Lower leg skin (tissue), 4 donors: ENCODE data around the gene CDC16. TPM values are rescaled to one million over a fixed set of nuclear protein-coding genes. Genes with fewer than 3 reads are reported as not detected.

ENCODE experiments used
- DNase-seq, 2 donors: peaks; one replicate each; pipeline ENCODE4 v3.0.0-alpha.2; 2019; ENCODE audit warnings: low spot score in 2 of 2
- H3K4me3 ChIP-seq: fragments of 200-600 bp; sonication (generic); 2 replicates; pipeline ENCODE4 v1.5.1; 2017; ENCODE audit warnings: mild to moderate bottlenecking, low read depth; ENCODE audit not compliant: poor library complexity, severe bottlenecking
- POLR2A ChIP-seq, 2 donors: fragments of 450-650 bp; IDR thresholded peaks; one replicate each; pipeline ENCODE4 v1.6.1; 2016 to 2017; ENCODE audit warnings: antibody characterized with exemption in 2 of 2, mild to moderate bottlenecking in 1 of 2, moderate library complexity in 1 of 2
- WGBS, 2 donors: methylation state at CpG; one replicate each; pipeline ENCODE4 v1.1.5; 2018; 5-methylcytosine and 5-hydroxymethylcytosine counted together
- intact Hi-C: fragments of 100-400 bp; cut with DNase I; formaldehyde crosslinking; loops from one replicate; pipeline ENCODE4 v1.15.0; 2023; ENCODE audit warnings: low total_unique reads
- total RNA-seq, 4 donors: library from RNA; depleted of rRNA; stranded (reverse); fragments of >200 nt; gene quantifications; one replicate each; pipeline ENCODE4 v1.1.0, GENCODE V29; 2016
- TF ChIP-seq, protein P1 (sequence below), 3 donors: fragments of 450-650 bp; IDR thresholded peaks; one replicate each; pipeline ENCODE4 v1.5.1; 2016; ENCODE audit warnings: antibody characterized with exemption in 3 of 3, mild to moderate bottlenecking in 3 of 3, moderate library complexity in 2 of 3

The CDC16 gene
- total RNA-seq, 4 donors from 2014 or later, result 39.5 to 85.6 (median 41.4) TPM

DNA sequence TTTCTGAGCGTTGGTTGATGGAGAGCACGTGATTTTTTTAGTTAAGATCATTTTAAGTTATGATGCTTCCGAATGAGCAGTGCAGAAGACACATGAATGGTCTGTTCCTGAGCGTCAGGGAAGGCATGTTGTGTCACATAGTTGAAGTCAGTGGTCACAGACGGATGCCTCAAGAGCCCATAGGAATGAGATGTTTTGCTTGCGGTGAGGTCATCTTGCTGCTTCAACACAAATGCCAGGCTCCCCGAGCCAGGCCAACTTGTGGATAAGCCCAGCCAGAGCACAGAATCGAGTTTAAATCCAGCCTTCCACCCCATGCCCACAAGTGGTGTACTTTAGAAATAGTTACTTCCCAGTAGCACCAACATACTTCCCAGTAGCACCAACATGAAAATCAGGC lies 52.1 kb downstream of the CDC16 start:
- WGBS, 2 donors, result 90 to 96% methylated on average over 8 of the region's 8 CpGs
- H3K4me3 ChIP-seq, result no peak overlapping the region
- TF ChIP-seq POLR2A (IDR thresholded peaks at IDR 0.05), result no peak
- no peak for DNase-seq
- intact Hi-C loops, result no loop called here

DNA sequence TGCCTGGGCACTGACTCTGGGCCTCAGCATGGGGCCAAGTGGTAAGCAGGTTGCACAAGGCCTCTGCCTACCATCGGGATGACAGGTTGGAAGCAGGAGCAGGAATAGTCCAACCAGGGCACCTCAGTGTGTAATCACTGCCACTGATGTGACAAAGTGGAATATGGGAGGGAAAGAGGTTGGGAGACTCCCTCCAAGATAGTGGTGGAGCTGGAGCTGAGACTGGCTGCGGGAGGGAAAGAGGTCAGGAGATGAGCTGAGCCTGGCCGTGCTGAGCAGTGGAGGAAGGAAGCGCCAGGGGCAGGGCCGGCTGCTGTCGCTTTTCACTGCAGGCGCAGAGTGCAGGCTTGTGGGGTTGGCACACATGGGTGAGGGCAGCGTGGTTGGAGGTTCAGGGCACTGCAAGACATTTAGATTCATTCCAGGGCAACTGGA lies 53.5 kb downstream of the CDC16 start:
- DNase-seq, result no peak
- intact Hi-C loops, result no loop called here
- WGBS, 2 donors, result 96% methylated on average over 8 of the region's 8 CpGs
- no peak for TF ChIP-seq POLR2A (IDR thresholded peaks at IDR 0.05)
- TF ChIP-seq, protein P1, sequence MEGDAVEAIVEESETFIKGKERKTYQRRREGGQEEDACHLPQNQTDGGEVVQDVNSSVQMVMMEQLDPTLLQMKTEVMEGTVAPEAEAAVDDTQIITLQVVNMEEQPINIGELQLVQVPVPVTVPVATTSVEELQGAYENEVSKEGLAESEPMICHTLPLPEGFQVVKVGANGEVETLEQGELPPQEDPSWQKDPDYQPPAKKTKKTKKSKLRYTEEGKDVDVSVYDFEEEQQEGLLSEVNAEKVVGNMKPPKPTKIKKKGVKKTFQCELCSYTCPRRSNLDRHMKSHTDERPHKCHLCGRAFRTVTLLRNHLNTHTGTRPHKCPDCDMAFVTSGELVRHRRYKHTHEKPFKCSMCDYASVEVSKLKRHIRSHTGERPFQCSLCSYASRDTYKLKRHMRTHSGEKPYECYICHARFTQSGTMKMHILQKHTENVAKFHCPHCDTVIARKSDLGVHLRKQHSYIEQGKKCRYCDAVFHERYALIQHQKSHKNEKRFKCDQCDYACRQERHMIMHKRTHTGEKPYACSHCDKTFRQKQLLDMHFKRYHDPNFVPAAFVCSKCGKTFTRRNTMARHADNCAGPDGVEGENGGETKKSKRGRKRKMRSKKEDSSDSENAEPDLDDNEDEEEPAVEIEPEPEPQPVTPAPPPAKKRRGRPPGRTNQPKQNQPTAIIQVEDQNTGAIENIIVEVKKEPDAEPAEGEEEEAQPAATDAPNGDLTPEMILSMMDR (IDR thresholded peaks at IDR 0.05), result no peak
- H3K4me3 ChIP-seq, result no peak overlapping the region

DNA sequence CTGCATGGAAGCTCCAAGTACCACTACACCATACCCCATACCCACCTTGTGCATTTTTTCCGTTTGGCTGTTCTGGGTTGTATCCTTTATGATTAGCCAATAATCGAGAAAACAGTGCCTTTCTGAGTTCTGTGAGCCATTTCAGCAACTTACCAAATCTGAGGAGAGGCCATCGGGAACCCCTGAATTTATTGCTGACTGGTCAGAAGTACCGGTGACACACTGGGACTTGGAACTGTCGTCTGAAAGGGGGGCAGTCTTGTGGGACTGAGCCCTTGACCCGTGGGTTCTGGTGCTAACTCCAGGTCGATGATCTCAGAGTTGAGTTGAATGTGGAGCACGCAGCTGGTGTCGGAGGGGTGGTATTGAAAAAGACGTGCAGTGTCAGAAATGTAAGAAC lies 61.8 kb downstream of the CDC16 start:
- H3K4me3 ChIP-seq, result no peak overlapping the region
- no peak for DNase-seq
- intact Hi-C loops, result no loop called here
- TF ChIP-seq, protein P1 (IDR thresholded peaks at IDR 0.05), result no peak
- no peak for TF ChIP-seq POLR2A (IDR thresholded peaks at IDR 0.05)
- 89 to 93% methylated on average over 10 of the region's 10 CpGs for WGBS, 2 donors

DNA sequence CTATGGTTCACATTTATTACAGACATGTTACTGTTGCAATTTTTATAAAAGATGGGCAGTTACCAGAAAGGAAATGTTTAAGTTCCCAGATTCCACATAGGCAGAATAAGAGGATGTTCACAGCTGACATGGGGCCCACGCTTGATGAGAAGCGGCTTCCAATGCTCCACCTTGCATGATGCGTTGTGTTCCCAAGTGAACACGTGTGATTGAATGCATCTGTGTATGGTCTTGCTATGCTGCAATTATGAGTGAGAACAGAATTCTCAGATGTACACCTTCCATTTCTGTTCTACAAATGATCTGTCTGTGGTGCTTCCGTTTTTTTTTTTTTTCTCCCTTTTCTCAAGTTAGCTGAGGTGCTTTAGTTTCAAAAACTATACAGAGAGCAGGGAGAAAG lies 62.2 kb downstream of the CDC16 start:
- intact Hi-C loops, result no loop called here
- no peak for DNase-seq
- TF ChIP-seq POLR2A (IDR thresholded peaks at IDR 0.05), result no peak
- TF ChIP-seq, protein P1 (IDR thresholded peaks at IDR 0.05), result no peak
- H3K4me3 ChIP-seq, result no peak overlapping the region
- 93 to 95% methylated on average over 5 of the region's 5 CpGs for WGBS, 2 donors

DNA sequence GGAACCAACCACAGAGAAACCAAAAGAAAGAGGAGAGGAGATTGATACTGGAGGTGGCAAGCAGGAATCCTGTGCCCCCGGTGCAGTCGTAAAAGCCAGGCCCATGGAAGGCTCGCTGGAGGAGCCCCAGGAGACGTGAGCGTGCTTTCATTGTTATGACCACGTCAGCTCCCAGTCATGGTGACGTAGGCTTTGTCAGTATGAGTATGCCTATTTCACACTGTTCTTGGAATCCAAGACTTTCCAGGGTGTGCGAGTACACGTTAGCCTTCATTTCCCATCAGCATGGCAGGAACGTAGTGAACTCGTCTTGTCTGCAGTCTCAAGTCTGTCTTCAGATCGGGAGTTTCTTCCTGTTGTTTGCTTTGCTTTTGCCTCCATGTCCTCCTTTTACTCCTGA lies 64.2 kb downstream of the CDC16 start:
- no peak for DNase-seq
- H3K4me3 ChIP-seq, result no peak overlapping the region
- intact Hi-C loops, result no loop called here
- TF ChIP-seq, protein P1 (IDR thresholded peaks at IDR 0.05), result no peak
- TF ChIP-seq POLR2A (IDR thresholded peaks at IDR 0.05), result no peak
- WGBS, 2 donors, result 83 to 89% methylated on average over 12 of the region's 12 CpGs

DNA sequence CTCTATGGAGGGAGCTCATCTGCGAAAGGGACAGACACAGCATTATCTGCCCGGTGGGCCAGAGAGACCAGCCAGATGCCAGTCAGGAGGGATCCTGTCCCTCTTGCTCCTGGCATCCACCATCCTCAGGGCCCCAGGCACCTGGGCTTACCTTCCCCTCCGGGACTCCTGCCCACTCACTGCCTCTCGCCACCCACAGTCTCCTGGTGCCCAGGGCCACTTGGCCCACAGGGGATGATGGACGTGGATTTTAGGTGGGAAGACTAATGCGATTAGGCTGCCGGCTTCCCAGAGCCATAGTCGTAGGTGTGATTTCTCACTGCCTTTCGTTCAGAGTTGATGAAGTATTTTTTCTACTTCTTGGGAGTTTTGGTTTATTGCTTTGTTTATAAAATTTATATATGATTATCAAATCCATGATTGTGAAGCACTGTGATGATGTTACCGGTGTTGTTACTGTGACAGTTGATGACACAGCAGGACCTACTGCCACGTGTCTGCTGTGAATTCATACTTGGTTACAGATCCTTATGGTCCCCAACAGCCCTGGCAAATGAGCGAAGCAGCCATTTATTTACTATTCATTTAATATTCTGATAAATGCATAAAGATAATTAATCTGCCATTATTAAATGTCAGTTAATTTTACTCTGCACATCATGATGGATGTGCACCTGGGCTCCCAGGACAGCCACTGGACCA lies 65.1 kb downstream of the CDC16 start:
- TF ChIP-seq, protein P1 (IDR thresholded peaks at IDR 0.05), result no peak

More for the DNA sequence above, 65.1 kb downstream of the CDC16 start:
- intact Hi-C loops, result no loop called here
- DNase-seq, result no peak
- 92 to 94% methylated on average over 12 of the region's 12 CpGs for WGBS, 2 donors
- H3K4me3 ChIP-seq, result no peak overlapping the region
